Testis (tissue), 3 donors: ENCODE results near the gene FASN. TPM values are rescaled to one million over a fixed set of nuclear protein-coding genes. Genes with fewer than 3 reads are reported as not detected.

Experiments used
- DNase-seq: peaks from one replicate; pipeline ENCODE4 v3.0.0-alpha.2; 2019
- H3K27ac ChIP-seq, 2 donors: fragments of 200-600 bp; sonication (generic); one replicate each; pipeline ENCODE4 v1.5.1; 2019
- H3K27me3 ChIP-seq: fragments of 200-600 bp; sonication (generic); one replicate; pipeline ENCODE4 v1.5.1; 2019
- H3K36me3 ChIP-seq: fragments of 200-600 bp; sonication (generic); one replicate; pipeline ENCODE4 v1.5.1; 2017; ENCODE audit warnings: low read depth; ENCODE audit errors: missing control alignments
- H3K4me1 ChIP-seq: fragments of 200-600 bp; sonication (generic); one replicate; pipeline ENCODE4 v1.5.1; 2019
- H3K4me3 ChIP-seq, 2 donors: fragments of 200-600 bp; sonication (generic); one replicate each; pipeline ENCODE4 v1.5.1; 2017 to 2019
- H3K9me3 ChIP-seq: fragments of 200-600 bp; sonication (generic); one replicate; pipeline ENCODE4 v1.5.1; 2017
- CTCF ChIP-seq, 3 experiments: fragments of 450-650 bp in 2 of 3; fragments of 200-600 bp in 1 of 3; sonication (generic) in 1 of 3; IDR thresholded peaks; one replicate each; pipeline ENCODE4 v1.5.1; 2016 to 2019; ENCODE audit warnings: antibody characterized with exemption in 3 of 3, mild to moderate bottlenecking in 2 of 3, moderate library complexity in 1 of 3
- POLR2A ChIP-seq: fragments of 450-650 bp; IDR thresholded peaks from one replicate; pipeline ENCODE4 v1.6.1; 2017; ENCODE audit warnings: antibody characterized with exemption, mild to moderate bottlenecking, moderate library complexity
- WGBS, 2 donors: methylation state at CpG; one replicate each; pipeline ENCODE4 v1.1.5; 2018; 5-methylcytosine and 5-hydroxymethylcytosine counted together
- intact Hi-C: fragments of 100-400 bp; cut with DNase I; formaldehyde crosslinking; loops from one replicate; pipeline ENCODE4 v1.15.1; 2023; ENCODE audit warnings: low total_unique reads
- polyA plus RNA-seq: library from polyadenylated mRNA; stranded (reverse); fragments of 350-450 nt; fragmentation: Illumina TruSeq; extraction: RNeasy Lipid Tissue Mini Kit (QIAGEN cat#74804); gene quantifications from one replicate; pipeline ENCODE4 v1.2.3, GENCODE V29; 2014; ENCODE audit warnings: low read depth, low replicate concordance; ENCODE audit not compliant: insufficient read depth
- total RNA-seq, 2 donors: library from RNA; depleted of rRNA; stranded (reverse); fragments of >200 nt; gene quantifications; one replicate each; pipeline ENCODE4 v1.2.3, GENCODE V29; 2016

FASN gene
- total and polyA plus RNA-seq, 3 donors from 2014 or later: 47.6 to 93.0 (median 76.2) TPM

- H3K36me3 ChIP-seq: no peaks in the 10 kb centered on the region
- no peak overlapping the region for H3K27ac ChIP-seq
- 78 to 86% methylated on average over 17 to 20 of the region's 20 CpGs for WGBS, 2 donors
- no peak for DNase-seq
- intact Hi-C loops: no loop called here
- TF ChIP-seq CTCF (IDR thresholded peaks at IDR 0.05): no peak
- no peak for TF ChIP-seq POLR2A
- H3K4me1 ChIP-seq: peaks cover 11% of the 10 kb centered on the region
- H3K9me3 ChIP-seq: no peaks in the 10 kb centered on the region
- H3K27me3 ChIP-seq: no peaks in the 10 kb centered on the region
- H3K4me3 ChIP-seq: no peak overlapping the region
These were observed 49.5 kb downstream of the FASN start for GRCh38 chr17:82048571-82048971.

GRCh38 chr17:82047914-82048570 lies 50.0 kb downstream of the FASN start:
- H3K36me3 ChIP-seq: no peaks in the 10 kb centered on the region
- H3K9me3 ChIP-seq: no peaks in the 10 kb centered on the region
- intact Hi-C loops: no loop called here
- no peak overlapping the region for H3K27ac ChIP-seq
- no peaks in the 10 kb centered on the region for H3K27me3 ChIP-seq
- no peak overlapping the region for H3K4me3 ChIP-seq
- H3K4me1 ChIP-seq: peaks cover 7% of the 10 kb centered on the region
- 87 to 91% methylated on average over 15 to 25 of the region's 25 CpGs for WGBS, 2 donors
- no peak for TF ChIP-seq CTCF (IDR thresholded peaks at IDR 0.05)
- TF ChIP-seq POLR2A: no peak
- DNase-seq: no peak

GRCh38 chr17:82047379-82047778 lies 50.7 kb downstream of the FASN start:
- Histone ChIP-seq H3K36me3 (no peaks in the 10 kb centered on the region), H3K9me3 (no peaks in the 10 kb centered on the region), H3K27ac (no peak overlapping the region), H3K4me3 (no peak overlapping the region), H3K27me3 (no peaks in the 10 kb centered on the region), H3K4me1 (peaks cover under 1% of the 10 kb centered on the region)
- 81 to 89% methylated on average over 24 of the region's 24 CpGs for WGBS, 2 donors
- intact Hi-C loops: no loop called here
- DNase-seq: no peak
- no peak for TF ChIP-seq CTCF (IDR thresholded peaks at IDR 0.05)
- TF ChIP-seq POLR2A: no peak

- DNase-seq: no peak
- WGBS, 2 donors: 93% methylated on average over 15 to 21 of the region's 21 CpGs
- no peaks in the 10 kb centered on the region for H3K36me3 ChIP-seq
These were observed 51.1 kb downstream of the FASN start for GRCh38 chr17:82046903-82047302.

More at GRCh38 chr17:82046903-82047302, 51.1 kb downstream of the FASN start:
- Histone ChIP-seq H3K27me3 (no peaks in the 10 kb centered on the region), H3K27ac (no peak overlapping the region), H3K4me3 (no peak overlapping the region), H3K4me1 (no peaks in the 10 kb centered on the region), H3K9me3 (no peaks in the 10 kb centered on the region)
- TF ChIP-seq POLR2A (no peak), CTCF (IDR thresholded peaks at IDR 0.05) (no peak)
- intact Hi-C loops: no loop called here
